GM12878 (cell line): Measurements from ENCODE around the gene KIAA1671. TPM values are rescaled to one million over a fixed set of nuclear protein-coding genes. Genes with fewer than 3 reads are reported as not detected.

ENCODE experiments used
- ATAC-seq: fragments of 200-7000 bp; cut with Tn5 transposase; 3 replicates; pipeline ENCODE4 v1.9.1; 2020; ENCODE audit warnings: mild to moderate bottlenecking, moderate library complexity
- BruUV-seq: library from RNA; stranded (reverse); fragments of 400-500 nt; replicated peaks from 2 replicates; lab custom pipeline; 2021; lab: Mats Ljungman, UMichigan
- CTCF ChIA-PET: fragments of 300-600 bp; sonication (Branson Sonifier 250); formaldehyde crosslinking; extraction: SDS; loops from one replicate; lab custom pipeline; 2021; ENCODE audit warnings: inconsistent platforms; lab: Yijun Ruan, JAX
- POLR2A ChIA-PET: fragments of 350-600 bp; formaldehyde crosslinking; extraction: SDS; loops from one replicate; lab custom pipeline; 2021; ENCODE audit warnings: inconsistent platforms; lab: Charles Lee
- RAD21 ChIA-PET: fragments of 300-600 bp; sonication (Branson Sonifier 250); formaldehyde crosslinking; loops from one replicate; lab custom pipeline; 2023; ENCODE audit warnings: antibody characterized with exemption; ENCODE audit not compliant: unreplicated experiment; lab: Charles Lee
- SMC1A ChIA-PET: fragments of 300-600 bp; sonication (Branson Sonifier 250); formaldehyde crosslinking; loops from one replicate; lab custom pipeline; 2023; ENCODE audit not compliant: unreplicated experiment, uncharacterized antibody; lab: Charles Lee
- DNase-seq: peaks from one replicate; pipeline ENCODE4 v3.0.0-alpha.2; 2011; ENCODE audit warnings: low read depth, low spot score
- FAIRE-seq: peaks from 3 replicates; lab custom pipeline; 2011; peaks lifted over from hg19 to GRCh38; lab: Jason Lieb, UNC
- H2AFZ ChIP-seq: 2 replicates; pipeline ENCODE4 v1.6.0; 2011; ENCODE audit warnings: low read depth, low read length, control low read depth; ENCODE audit not compliant: control insufficient read depth
- H3K27ac ChIP-seq: 2 replicates; pipeline ENCODE4 v1.5.1; 2011; ENCODE audit warnings: control low read depth; ENCODE audit not compliant: control insufficient read depth, insufficient read depth
- H3K27me3 ChIP-seq, 2 experiments: replicated peaks in 1 of 2; 2 replicates each; pipeline versions ENCODE4 v1.6.0 to v1.6.1; 2011; ENCODE audit warnings: low read length in 1 of 2; ENCODE audit not compliant: control insufficient read depth in 2 of 2, insufficient read depth in 2 of 2
- H3K36me3 ChIP-seq, 2 experiments: 2 replicates each; pipeline ENCODE4 v1.5.1; 2011; ENCODE audit warnings: low read length in 1 of 2; ENCODE audit not compliant: control insufficient read depth in 2 of 2, insufficient read depth in 2 of 2
- H3K4me1 ChIP-seq: 2 replicates; pipeline ENCODE4 v1.6.1; 2011; ENCODE audit warnings: mild to moderate bottlenecking, low read length, moderate library complexity, mixed read lengths; ENCODE audit not compliant: control insufficient read depth, insufficient read depth
- H3K4me2 ChIP-seq: 2 replicates; pipeline ENCODE4 v1.6.0; 2011; ENCODE audit warnings: control low read depth; ENCODE audit not compliant: control insufficient read depth, insufficient read depth
- H3K4me3 ChIP-seq: fragments of 200-600 bp; sonication (generic); 2 replicates; pipeline ENCODE4 v1.5.1; 2016
- H3K79me2 ChIP-seq: 2 replicates; pipeline ENCODE4 v1.6.0; 2011; ENCODE audit warnings: low read length; ENCODE audit not compliant: control insufficient read depth, insufficient read depth
- H3K9ac ChIP-seq: 2 replicates; pipeline ENCODE4 v1.8.0; 2011; ENCODE audit warnings: low read length, control low read depth, mixed read lengths; ENCODE audit not compliant: control insufficient read depth, insufficient read depth
- H3K9me3 ChIP-seq: replicated peaks from 3 replicates; pipeline ENCODE4 v1.5.1; 2011; ENCODE audit warnings: mild to moderate bottlenecking, low read length; ENCODE audit not compliant: control insufficient read depth, insufficient read depth
- H4K20me1 ChIP-seq: 2 replicates; pipeline ENCODE4 v1.6.0; 2011; ENCODE audit not compliant: control insufficient read depth, insufficient read depth
- CTCF ChIP-seq, 3 experiments: IDR thresholded peaks in 2 of 3; conservative IDR thresholded peaks in 1 of 3; 2 replicates each; pipeline ENCODE4 v1.5.1; 2011; ENCODE audit warnings: low read depth in 3 of 3, low read length in 3 of 3, mild to moderate bottlenecking in 3 of 3, control low read depth in 2 of 3, moderate library complexity in 2 of 3, inconsistent platforms in 1 of 3, mixed read lengths in 1 of 3; ENCODE audit not compliant: control insufficient read depth in 2 of 3, insufficient read depth in 1 of 3; ENCODE audit errors: extremely low read depth in 1 of 3
- NFXL1 ChIP-seq: fragments of 450-650 bp; IDR thresholded peaks from 2 replicates; pipeline ENCODE4 v1.6.1; 2017; ENCODE audit warnings: antibody characterized with exemption, mild to moderate bottlenecking, borderline replicate concordance
- RFX5 ChIP-seq: IDR thresholded peaks from 2 replicates; pipeline ENCODE4 v1.6.1; 2011; ENCODE audit warnings: low read depth, low read length, improper control_type of control experiment
- WGBS: methylation state at CpG from one replicate; pipeline ENCODE4 v1.1.6; 2016; ENCODE audit warnings: low lambda C conversion rate; ENCODE audit not compliant: insufficient replicate concordance, insufficient coverage; ENCODE audit errors: missing lambda C conversion rate; 5-methylcytosine and 5-hydroxymethylcytosine counted together
- in situ Hi-C: fragments of 300-500 bp; cut with MboI; formaldehyde crosslinking; loops from 9 replicates; pipeline ENCODE4 v1.14.3; 2018; ENCODE audit warnings: mixed read lengths
- intact Hi-C: fragments of 100-400 bp; cut with micrococcal nuclease; formaldehyde crosslinking; loops from one replicate; pipeline ENCODE4 v1.14.2; 2022; ENCODE audit not compliant: unreplicated experiment
- polyA plus RNA-seq, 11 experiments: library from polyadenylated mRNA; depleted of rRNA in 4 of 11; unstranded in 6 of 11; stranded (reverse) in 5 of 11; fragments of >200 nt; fragmentation: Nextera tagmentation in 4 of 11; fragmentation: Illumina TruSeq in 1 of 11; extraction: Ambion mirVana in 4 of 11; extraction: Trizol in 1 of 11; gene quantifications; 1 replicate in 1 of 11; 2 replicates in 10 of 11; pipeline versions ENCODE4 v1.2.1 to v1.2.3, GENCODE V29; 2011 to 2016; ENCODE audit warnings: inconsistent platforms in 2 of 11, missing spikeins in 2 of 11, low read depth in 1 of 11
- total RNA-seq, 4 experiments: library from RNA; depleted of rRNA in 3 of 4; stranded (reverse); fragments of >200 nt in 3 of 4; fragmentation: Illumina TruSeq in 1 of 4; extraction: Trizol in 1 of 4; gene quantifications; 2 replicates each; pipeline versions ENCODE4 v1.2.1 to v1.2.3, GENCODE V29; 2013 to 2021

The KIAA1671 gene
- total and polyA plus RNA-seq, 10 of the 15 experiments (the other 5 are each of a cell fraction or from before 2014, with no cell fraction given): 0.05 to 2.7 (median 0.33) TPM

- TF ChIP-seq CTCF (IDR thresholded peaks at IDR 0.05 in 2 of 3, conservative IDR thresholded peaks at IDR 0.05 in 1 of 3; ENCODE audit: control insufficient read depth in 2 of 3, extremely low read depth in 1 of 3, insufficient read depth in 1 of 3, low read depth in 3 of 3, low read length in 3 of 3) (peak; percentile 2 to 46 (median 26); a peak in 3 of 6 replicates), RFX5 (no peak), NFXL1 (no peak)
- no peak overlapping the region for H3K9ac ChIP-seq
- no peaks in the 10 kb centered on the region for H3K36me3 ChIP-seq
- intact Hi-C loops: no loop called here
- no TSS peak for BruUV-seq
- H3K4me2 ChIP-seq: no peak overlapping the region
- H3K4me1 ChIP-seq: no peaks in the 10 kb centered on the region
- H3K9me3 ChIP-seq: peaks cover 4% of the 10 kb centered on the region; the same call in 1 of the 3 replicates
- no peaks in the 10 kb centered on the region for H4K20me1 ChIP-seq
- H3K27me3 ChIP-seq: no peaks in the 10 kb centered on the region
- ChIA-PET CTCF (interaction anchor here (0.7 to 4.5 kb wide), 11 partner anchors 8 to 898 kb away, joined by 3 to 80 read pairs (median 4); no protein-coding TSS in a partner anchor), POLR2A (no interaction called here), RAD21 (interaction anchor here (1.2 kb wide), 2 partner anchors 107 to 113 kb away, joined by 3 read pairs; no protein-coding TSS in a partner anchor), SMC1A (interaction anchor here (0.9 to 1.8 kb wide), 3 partner anchors 9 to 113 kb away, joined by 3 to 6 read pairs (median 4); no protein-coding TSS in a partner anchor)
- H3K27ac ChIP-seq: no peak overlapping the region
- no peak overlapping the region for H2AFZ ChIP-seq
- in situ Hi-C loops: no loop called here
- H3K79me2 ChIP-seq: no peaks in the 10 kb centered on the region
- no peak overlapping the region for H3K4me3 ChIP-seq
- FAIRE-seq (no peak), DNase-seq (no peak), ATAC-seq (no peak)
- WGBS: 28% methylated on average over 2 of the region's 2 CpGs
Observed at GRCh38 chr22:25051073-25051472, 98.6 kb downstream of the KIAA1671 start.
